Mammary epithelial cell (primary cell): ENCODE results near the gene CDH12.
"Not testable (repeated sequence)": the region's sequence is repeated elsewhere in the genome, so short reads cannot be mapped to it uniquely, and the experiment has no call there.

ENCODE experiments used
- EZH2 ChIP-seq: IDR thresholded peaks from 2 replicates; pipeline ENCODE4 v1.6.1; 2012; ENCODE audit warnings: low read length, inconsistent platforms, borderline replicate concordance
- TF ChIP-seq, protein P1 (sequence below), 2 donors: IDR thresholded peaks in 1 of 2; conservative IDR thresholded peaks in 1 of 2; 2 replicates each; pipeline ENCODE4 v1.5.1; 2011 to 2012; ENCODE audit warnings: inconsistent platforms in 2 of 2, low read length in 2 of 2, mild to moderate bottlenecking in 2 of 2, control low read depth in 1 of 2, low read depth in 1 of 2; ENCODE audit not compliant: insufficient read depth in 1 of 2; ENCODE audit errors: extremely low read depth in 1 of 2

GRCh38 chr5:22265855-22266254 lies 587.3 kb downstream of the CDH12 start:
- TF ChIP-seq EZH2 = not testable (repeated sequence)
- TF ChIP-seq, protein P1, sequence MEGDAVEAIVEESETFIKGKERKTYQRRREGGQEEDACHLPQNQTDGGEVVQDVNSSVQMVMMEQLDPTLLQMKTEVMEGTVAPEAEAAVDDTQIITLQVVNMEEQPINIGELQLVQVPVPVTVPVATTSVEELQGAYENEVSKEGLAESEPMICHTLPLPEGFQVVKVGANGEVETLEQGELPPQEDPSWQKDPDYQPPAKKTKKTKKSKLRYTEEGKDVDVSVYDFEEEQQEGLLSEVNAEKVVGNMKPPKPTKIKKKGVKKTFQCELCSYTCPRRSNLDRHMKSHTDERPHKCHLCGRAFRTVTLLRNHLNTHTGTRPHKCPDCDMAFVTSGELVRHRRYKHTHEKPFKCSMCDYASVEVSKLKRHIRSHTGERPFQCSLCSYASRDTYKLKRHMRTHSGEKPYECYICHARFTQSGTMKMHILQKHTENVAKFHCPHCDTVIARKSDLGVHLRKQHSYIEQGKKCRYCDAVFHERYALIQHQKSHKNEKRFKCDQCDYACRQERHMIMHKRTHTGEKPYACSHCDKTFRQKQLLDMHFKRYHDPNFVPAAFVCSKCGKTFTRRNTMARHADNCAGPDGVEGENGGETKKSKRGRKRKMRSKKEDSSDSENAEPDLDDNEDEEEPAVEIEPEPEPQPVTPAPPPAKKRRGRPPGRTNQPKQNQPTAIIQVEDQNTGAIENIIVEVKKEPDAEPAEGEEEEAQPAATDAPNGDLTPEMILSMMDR (conservative IDR thresholded peaks at IDR 0.05 in 1 of 2, IDR thresholded peaks at IDR 0.05 in 1 of 2; ENCODE audit: extremely low read depth in 1 of 2, insufficient read depth in 1 of 2, low read depth in 1 of 2, low read length in 2 of 2) = not testable (repeated sequence)
